SK-N-SH (cell line): ENCODE measurements around the gene TSC22D1. TPM values are rescaled to one million over a fixed set of nuclear protein-coding genes. Genes with fewer than 3 reads are reported as not detected.

ENCODE experiments used
- CTCF ChIA-PET: fragments of 300-600, 350-600 bp; formaldehyde crosslinking; extraction: SDS; loops from one replicate; lab custom pipeline; 2021; lab: Yijun Ruan, JAX
- POLR2A ChIA-PET: fragments of 350-600 bp; sonication (Branson Sonifier 250); formaldehyde crosslinking; extraction: SDS; loops from one replicate; lab custom pipeline; 2020; ENCODE audit warnings: antibody characterized with exemption, inconsistent platforms; lab: Yijun Ruan, JAX
- DNase-seq: peaks from one replicate; pipeline ENCODE4 v3.0.0; 2012
- H2AFZ ChIP-seq: fragments of 200-600 bp; sonication (generic); 2 replicates; pipeline ENCODE4 v1.8.1; 2016; ENCODE audit warnings: antibody characterized with exemption, mild to moderate bottlenecking, low read depth
- H3F3A ChIP-seq: fragments of 200-600 bp; sonication (generic); replicated peaks from 2 replicates; pipeline ENCODE3; 2016; ENCODE audit warnings: antibody characterized with exemption, mild to moderate bottlenecking; ENCODE audit not compliant: insufficient read depth
- H3K27ac ChIP-seq, 2 experiments: fragments of 200-500 bp in 1 of 2; fragments of 200-600 bp in 1 of 2; sonication (Bioruptor generic) in 1 of 2; sonication (generic), shearing (Covaris generic) in 1 of 2; 2 replicates each; pipeline versions ENCODE4 v1.5.1 to v1.6.1; 2014 to 2016; ENCODE audit warnings: low read depth in 2 of 2, inconsistent platforms in 1 of 2, low read length in 1 of 2, mild to moderate bottlenecking in 1 of 2, mixed read lengths in 1 of 2
- H3K27me3 ChIP-seq: fragments of 200-600 bp; sonication (generic), shearing (Covaris generic); 2 replicates; pipeline ENCODE4 v1.6.1; 2016; ENCODE audit warnings: mixed run types; ENCODE audit not compliant: insufficient read depth
- H3K36me3 ChIP-seq, 2 experiments: fragments of 200-500 bp in 1 of 2; fragments of 200-600 bp in 1 of 2; sonication (Bioruptor generic) in 1 of 2; sonication (generic) in 1 of 2; replicated peaks in 1 of 2; 2 replicates each; pipeline versions ENCODE3 to v1.5.1; 2014 to 2016; ENCODE audit warnings: low read length in 1 of 2, mild to moderate bottlenecking in 1 of 2; ENCODE audit not compliant: insufficient read depth in 2 of 2, control insufficient read depth in 1 of 2
- H3K4me1 ChIP-seq, 2 experiments: fragments of 200-500 bp in 1 of 2; fragments of 200-600 bp in 1 of 2; sonication (Bioruptor generic) in 1 of 2; sonication (generic), shearing (Covaris generic) in 1 of 2; 2 replicates each; pipeline versions ENCODE4 v1.5.1 to v1.6.1; 2014 to 2016; ENCODE audit warnings: low read depth in 1 of 2, low read length in 1 of 2, mixed run types in 1 of 2; ENCODE audit not compliant: insufficient read depth in 2 of 2, control insufficient read depth in 1 of 2
- H3K4me2 ChIP-seq: fragments of 200-600 bp; sonication (generic), shearing (Covaris generic); 2 replicates; pipeline ENCODE4 v1.6.1; 2017; ENCODE audit warnings: mixed run types
- H3K4me3 ChIP-seq, 2 experiments: fragments of 200-500 bp in 1 of 2; fragments of 200-600 bp in 1 of 2; sonication (Bioruptor generic) in 1 of 2; sonication (generic), shearing (Covaris generic) in 1 of 2; 2 replicates each; pipeline versions ENCODE4 v1.5.1 to v1.8.1; 2014 to 2016; ENCODE audit warnings: low read depth in 2 of 2, inconsistent platforms in 1 of 2, low read length in 1 of 2, mild to moderate bottlenecking in 1 of 2, mixed read lengths in 1 of 2, moderate library complexity in 1 of 2
- H3K79me2 ChIP-seq: fragments of 200-600 bp; sonication (generic); 2 replicates; pipeline ENCODE4 v1.8.1; 2017; ENCODE audit warnings: mild to moderate bottlenecking; ENCODE audit not compliant: insufficient read depth
- H3K9ac ChIP-seq: fragments of 200-600 bp; sonication (generic); 2 replicates; pipeline ENCODE4 v1.6.1; 2017; ENCODE audit warnings: mixed run types
- H3K9me2 ChIP-seq: fragments of 200-600 bp; sonication (generic); 2 replicates; pipeline ENCODE4 v1.6.1; 2017; ENCODE audit warnings: mixed run types
- H3K9me3 ChIP-seq: fragments of 200-600 bp; sonication (generic); 2 replicates; pipeline ENCODE4 v1.6.1; 2017; ENCODE audit warnings: mixed run types, mild to moderate bottlenecking, moderate library complexity
- H4K20me1 ChIP-seq: fragments of 200-600 bp; sonication (generic); 2 replicates; pipeline ENCODE4 v1.6.1; 2017; ENCODE audit warnings: mild to moderate bottlenecking, mixed run types; ENCODE audit not compliant: insufficient read depth
- ELF1 ChIP-seq: IDR thresholded peaks from 2 replicates; pipeline ENCODE4 v1.4.0; 2012
- EP300 ChIP-seq, 2 experiments: IDR thresholded peaks; 2 replicates each; pipeline versions ENCODE4 v1.4.0 to v1.6.1; 2012; ENCODE audit warnings: borderline replicate concordance in 1 of 2, low read depth in 1 of 2, low read length in 1 of 2
- FOSL2 ChIP-seq: IDR thresholded peaks from 2 replicates; pipeline ENCODE4 v1.4.0; 2012; ENCODE audit warnings: low read depth, mild to moderate bottlenecking, moderate library complexity, borderline replicate concordance
- FOXJ3 ChIP-seq: sonication (generic); formaldehyde crosslinking; IDR thresholded peaks from 2 replicates; pipeline ENCODE4 v1.5.1; 2020; ENCODE audit warnings: mild to moderate bottlenecking, missing genetic modification reagents
- FOXM1 ChIP-seq: IDR thresholded peaks from 2 replicates; pipeline ENCODE4 v1.4.0; 2012; ENCODE audit warnings: low read depth, mild to moderate bottlenecking
- GABPA ChIP-seq: IDR thresholded peaks from 2 replicates; pipeline ENCODE4 v1.4.0; 2012; ENCODE audit warnings: low read depth, mild to moderate bottlenecking
- GATA2 ChIP-seq: sonication (generic); formaldehyde crosslinking; IDR thresholded peaks from 2 replicates; pipeline ENCODE4 v1.5.0; 2020; ENCODE audit warnings: mild to moderate bottlenecking, missing genetic modification reagents
- JUND ChIP-seq: IDR thresholded peaks from 2 replicates; pipeline ENCODE4 v1.4.0; 2012
- MXI1 ChIP-seq: IDR thresholded peaks from 2 replicates; pipeline ENCODE4 v1.6.1; 2012; ENCODE audit warnings: mild to moderate bottlenecking, low read depth, low read length, improper control_type of control experiment
- NRF1 ChIP-seq: IDR thresholded peaks from 2 replicates; pipeline ENCODE4 v1.6.1; 2012; ENCODE audit warnings: low read depth, mild to moderate bottlenecking, low read length
- RCOR1 ChIP-seq: fragments of 150-350 bp; IDR thresholded peaks from 2 replicates; pipeline ENCODE4 v1.6.1; 2017; ENCODE audit warnings: antibody characterized with exemption, low read length
- SIN3A ChIP-seq: IDR thresholded peaks from 2 replicates; pipeline ENCODE4 v1.6.1; 2012; ENCODE audit warnings: low read depth, mild to moderate bottlenecking, low read length, moderate library complexity, borderline replicate concordance
- SMC3 ChIP-seq: IDR thresholded peaks from 2 replicates; pipeline ENCODE4 v1.6.1; 2012; ENCODE audit warnings: low read depth, low read length, improper control_type of control experiment
- TCF12 ChIP-seq: IDR thresholded peaks from 2 replicates; pipeline ENCODE4 v1.4.0; 2012
- YY1 ChIP-seq: IDR thresholded peaks from 2 replicates; pipeline ENCODE4 v1.4.0; 2012; ENCODE audit warnings: low read depth, mild to moderate bottlenecking
- WGBS: methylation state at CpG from one replicate; pipeline ENCODE4 v1.1.6; 2017; ENCODE audit warnings: low lambda C conversion rate; 5-methylcytosine and 5-hydroxymethylcytosine counted together
- polyA plus RNA-seq, 3 experiments: library from polyadenylated mRNA; depleted of rRNA; stranded (reverse); fragments of >200 nt; gene quantifications; 2 replicates each; pipeline ENCODE4 v1.2.3, GENCODE V29; 2012
- TF ChIP-seq, protein P1 (sequence below): IDR thresholded peaks from 2 replicates; pipeline ENCODE4 v1.4.0; 2012; ENCODE audit warnings: low read depth
- TF ChIP-seq, protein P2 (sequence below): fragments of 150-350 bp; IDR thresholded peaks from 2 replicates; pipeline ENCODE4 v1.6.1; 2016; ENCODE audit warnings: mild to moderate bottlenecking, low read depth, low read length
- TF ChIP-seq, protein P3 (sequence below): fragments of 200-600 bp; sonication (generic); IDR thresholded peaks from 2 replicates; pipeline ENCODE4 v1.6.1; 2017; ENCODE audit warnings: antibody characterized with exemption, mild to moderate bottlenecking, moderate library complexity
- TF ChIP-seq, protein P4 (sequence below): fragments of 150-350 bp; IDR thresholded peaks from 2 replicates; pipeline ENCODE4 v1.6.1; 2017; ENCODE audit warnings: antibody characterized with exemption, low read length, low read depth, borderline replicate concordance
- TF ChIP-seq, protein P5 (sequence below): IDR thresholded peaks from 2 replicates; pipeline ENCODE4 v1.4.0; 2012; ENCODE audit warnings: low read depth, borderline replicate concordance

Gene TSC22D1
- polyA plus RNA-seq, 1 of the 3 experiments (the other 2 are of a cell fraction), result 137 TPM

DNA sequence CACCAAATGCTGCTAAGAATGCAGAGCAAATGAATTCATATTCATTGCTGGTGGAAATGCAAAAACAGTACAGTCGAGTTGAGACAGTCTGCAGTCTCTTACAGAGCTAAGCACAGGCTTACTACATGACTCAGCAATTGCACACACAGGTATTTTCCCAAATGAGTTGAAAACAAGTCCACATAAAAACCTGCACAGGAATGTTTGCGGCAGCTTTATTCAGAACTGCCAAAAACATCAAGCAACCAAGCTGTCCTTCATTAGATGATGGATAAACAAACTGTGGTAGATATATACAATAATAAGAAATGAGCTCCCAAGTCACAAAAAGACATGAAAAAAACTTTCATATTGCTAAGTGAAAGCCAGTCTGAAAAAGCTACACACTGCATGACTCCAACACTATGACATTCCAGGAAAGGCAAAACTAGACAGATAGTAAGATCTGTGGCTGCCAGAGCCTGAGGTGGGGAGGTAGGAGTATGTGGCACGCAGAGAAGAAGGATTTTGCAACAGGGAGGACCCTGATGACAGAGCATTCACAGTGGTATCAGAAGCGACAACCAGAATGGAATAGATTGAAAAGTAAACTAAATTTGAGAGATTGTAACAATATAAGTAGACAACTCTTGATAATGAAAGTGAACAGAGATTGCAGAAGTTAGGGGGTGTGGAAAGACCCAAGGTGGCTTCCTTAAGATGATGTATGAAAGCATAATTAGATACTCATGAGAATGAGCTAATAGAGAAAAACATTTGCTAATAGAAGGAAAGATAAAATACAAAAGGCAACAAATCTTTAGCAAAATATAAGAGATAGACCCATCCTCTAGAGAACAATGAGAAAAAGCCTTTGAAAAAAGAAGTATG is 52.7 kb downstream of the TSC22D1 start:
- Histone ChIP-seq H3K9me3 (no peaks in the 10 kb centered on the region), H3K27me3 (no peaks in the 10 kb centered on the region), H3K36me3 (peaks cover 7 to 28% of the 10 kb centered on the region in 2 experiments), H4K20me1 (no peaks in the 10 kb centered on the region), H3K4me3 (peak overlapping the region in 1 of 2 experiments; percentile 33; a peak in 2 of 4 replicates), H3K27ac (peak overlapping the region; percentile 67 to 69), H3K4me2 (peak overlapping the region; percentile 68), H3K9me2 (no peaks in the 10 kb centered on the region), H3K9ac (peak overlapping the region; percentile 4; the same call in 1 of the 2 replicates), H3F3A (peaks cover 17% of the 10 kb centered on the region), H2AFZ (no peak overlapping the region), H3K4me1 (peaks cover 9 to 12% of the 10 kb centered on the region in 2 experiments; a peak in 3 of 4 replicates), H3K79me2 (peaks cover 41% of the 10 kb centered on the region)
- no peak for DNase-seq
- CTCF ChIA-PET, result no interaction called here
- WGBS, result 43% methylated on average over 4 of the region's 4 CpGs
- POLR2A ChIA-PET, result no interaction called here
- TF ChIP-seq JUND (peak; percentile 22; the same call in 1 of the 2 replicates), FOSL2 (peak; percentile 14; the same call in 1 of the 2 replicates), SIN3A (no peak)

DNA sequence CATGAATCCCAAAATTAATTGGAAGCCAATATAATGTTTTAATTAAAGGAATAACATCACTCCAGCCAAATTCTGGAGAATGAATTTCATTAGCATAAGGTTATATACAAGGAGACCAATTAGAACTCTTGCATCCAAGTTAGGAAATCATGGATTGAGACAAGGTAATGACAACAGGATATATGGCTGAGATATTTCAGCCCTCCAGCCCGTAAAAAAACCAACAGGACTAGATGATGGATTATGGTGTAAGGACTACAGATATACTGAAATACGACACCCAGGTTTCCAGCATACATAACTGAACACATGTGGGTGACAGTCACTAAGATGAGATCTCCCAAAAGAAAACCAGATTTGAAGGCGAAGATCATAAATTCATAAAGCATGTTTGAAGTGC is 56.5 kb downstream of the TSC22D1 start:
- CTCF ChIA-PET, result interaction anchor here (2.1 kb wide), 1 partner anchor 36 kb away, joined by 6 read pairs; no protein-coding TSS in a partner anchor
- POLR2A ChIA-PET, result no interaction called here

More for the DNA sequence above, 56.5 kb downstream of the TSC22D1 start:
- WGBS, result 75% methylated on average over 3 of the region's 3 CpGs
- Histone ChIP-seq H4K20me1 (no peaks in the 10 kb centered on the region), H3K4me1 (peaks cover 9 to 12% of the 10 kb centered on the region in 2 experiments; a peak in 3 of 4 replicates), H3K27me3 (no peaks in the 10 kb centered on the region), H3K4me2 (no peak overlapping the region), H3K27ac (no peak overlapping the region), H3K79me2 (peaks cover 28% of the 10 kb centered on the region), H3K9ac (no peak overlapping the region), H3K36me3 (peaks cover 2 to 21% of the 10 kb centered on the region in 2 experiments), H3K9me3 (no peaks in the 10 kb centered on the region), H3F3A (peaks cover 21% of the 10 kb centered on the region), H2AFZ (no peak overlapping the region), H3K4me3 (no peak overlapping the region), H3K9me2 (no peaks in the 10 kb centered on the region)
- DNase-seq, result no peak
- TF ChIP-seq YY1, result no peak
- TF ChIP-seq SMC3, result no peak
- no peak for TF ChIP-seq GATA2 (CRISPR knock-in tag)
- no peak for TF ChIP-seq EP300 (IDR thresholded peaks at IDR 0.05; ENCODE audit: borderline replicate concordance in 1 of 2, low read depth in 1 of 2, low read length in 1 of 2)
- TF ChIP-seq, protein P1, sequence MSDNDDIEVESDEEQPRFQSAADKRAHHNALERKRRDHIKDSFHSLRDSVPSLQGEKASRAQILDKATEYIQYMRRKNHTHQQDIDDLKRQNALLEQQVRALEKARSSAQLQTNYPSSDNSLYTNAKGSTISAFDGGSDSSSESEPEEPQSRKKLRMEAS, result no peak
- no peak for TF ChIP-seq TCF12
- no peak for TF ChIP-seq FOXM1
- TF ChIP-seq, protein P2, sequence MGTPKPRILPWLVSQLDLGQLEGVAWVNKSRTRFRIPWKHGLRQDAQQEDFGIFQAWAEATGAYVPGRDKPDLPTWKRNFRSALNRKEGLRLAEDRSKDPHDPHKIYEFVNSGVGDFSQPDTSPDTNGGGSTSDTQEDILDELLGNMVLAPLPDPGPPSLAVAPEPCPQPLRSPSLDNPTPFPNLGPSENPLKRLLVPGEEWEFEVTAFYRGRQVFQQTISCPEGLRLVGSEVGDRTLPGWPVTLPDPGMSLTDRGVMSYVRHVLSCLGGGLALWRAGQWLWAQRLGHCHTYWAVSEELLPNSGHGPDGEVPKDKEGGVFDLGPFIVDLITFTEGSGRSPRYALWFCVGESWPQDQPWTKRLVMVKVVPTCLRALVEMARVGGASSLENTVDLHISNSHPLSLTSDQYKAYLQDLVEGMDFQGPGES, result no peak
- TF ChIP-seq NRF1, result no peak
- no peak for TF ChIP-seq FOXJ3 (CRISPR knock-in tag)
- no peak for TF ChIP-seq ELF1
- TF ChIP-seq, protein P3, sequence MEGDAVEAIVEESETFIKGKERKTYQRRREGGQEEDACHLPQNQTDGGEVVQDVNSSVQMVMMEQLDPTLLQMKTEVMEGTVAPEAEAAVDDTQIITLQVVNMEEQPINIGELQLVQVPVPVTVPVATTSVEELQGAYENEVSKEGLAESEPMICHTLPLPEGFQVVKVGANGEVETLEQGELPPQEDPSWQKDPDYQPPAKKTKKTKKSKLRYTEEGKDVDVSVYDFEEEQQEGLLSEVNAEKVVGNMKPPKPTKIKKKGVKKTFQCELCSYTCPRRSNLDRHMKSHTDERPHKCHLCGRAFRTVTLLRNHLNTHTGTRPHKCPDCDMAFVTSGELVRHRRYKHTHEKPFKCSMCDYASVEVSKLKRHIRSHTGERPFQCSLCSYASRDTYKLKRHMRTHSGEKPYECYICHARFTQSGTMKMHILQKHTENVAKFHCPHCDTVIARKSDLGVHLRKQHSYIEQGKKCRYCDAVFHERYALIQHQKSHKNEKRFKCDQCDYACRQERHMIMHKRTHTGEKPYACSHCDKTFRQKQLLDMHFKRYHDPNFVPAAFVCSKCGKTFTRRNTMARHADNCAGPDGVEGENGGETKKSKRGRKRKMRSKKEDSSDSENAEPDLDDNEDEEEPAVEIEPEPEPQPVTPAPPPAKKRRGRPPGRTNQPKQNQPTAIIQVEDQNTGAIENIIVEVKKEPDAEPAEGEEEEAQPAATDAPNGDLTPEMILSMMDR, result no peak
- TF ChIP-seq, protein P4, sequence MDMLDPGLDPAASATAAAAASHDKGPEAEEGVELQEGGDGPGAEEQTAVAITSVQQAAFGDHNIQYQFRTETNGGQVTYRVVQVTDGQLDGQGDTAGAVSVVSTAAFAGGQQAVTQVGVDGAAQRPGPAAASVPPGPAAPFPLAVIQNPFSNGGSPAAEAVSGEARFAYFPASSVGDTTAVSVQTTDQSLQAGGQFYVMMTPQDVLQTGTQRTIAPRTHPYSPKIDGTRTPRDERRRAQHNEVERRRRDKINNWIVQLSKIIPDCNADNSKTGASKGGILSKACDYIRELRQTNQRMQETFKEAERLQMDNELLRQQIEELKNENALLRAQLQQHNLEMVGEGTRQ, result no peak
- no peak for TF ChIP-seq MXI1
- no peak for TF ChIP-seq RCOR1
- TF ChIP-seq, protein P5, sequence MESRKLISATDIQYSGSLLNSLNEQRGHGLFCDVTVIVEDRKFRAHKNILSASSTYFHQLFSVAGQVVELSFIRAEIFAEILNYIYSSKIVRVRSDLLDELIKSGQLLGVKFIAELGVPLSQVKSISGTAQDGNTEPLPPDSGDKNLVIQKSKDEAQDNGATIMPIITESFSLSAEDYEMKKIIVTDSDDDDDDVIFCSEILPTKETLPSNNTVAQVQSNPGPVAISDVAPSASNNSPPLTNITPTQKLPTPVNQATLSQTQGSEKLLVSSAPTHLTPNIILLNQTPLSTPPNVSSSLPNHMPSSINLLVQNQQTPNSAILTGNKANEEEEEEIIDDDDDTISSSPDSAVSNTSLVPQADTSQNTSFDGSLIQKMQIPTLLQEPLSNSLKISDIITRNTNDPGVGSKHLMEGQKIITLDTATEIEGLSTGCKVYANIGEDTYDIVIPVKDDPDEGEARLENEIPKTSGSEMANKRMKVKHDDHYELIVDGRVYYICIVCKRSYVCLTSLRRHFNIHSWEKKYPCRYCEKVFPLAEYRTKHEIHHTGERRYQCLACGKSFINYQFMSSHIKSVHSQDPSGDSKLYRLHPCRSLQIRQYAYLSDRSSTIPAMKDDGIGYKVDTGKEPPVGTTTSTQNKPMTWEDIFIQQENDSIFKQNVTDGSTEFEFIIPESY, result no peak
- TF ChIP-seq GABPA, result no peak
